Large intestine (tissue), 3 donors: ENCODE data around the gene PNRC1. TPM values are rescaled to one million over a fixed set of nuclear protein-coding genes. Genes with fewer than 3 reads are reported as not detected.
A peak's percentile ranks its signal among the peaks of the same experiment; 100 is the strongest.
"Not testable (repeated sequence)": the region's sequence is repeated elsewhere in the genome, so short reads cannot be mapped to it uniquely, and the experiment has no call there.

Source experiments
- DNase-seq, 2 donors: peaks; one replicate each; pipeline versions ENCODE4 v3.0.0 to v3.0.0-alpha.2; 2013
- H3K27ac ChIP-seq: one replicate; pipeline ENCODE4 v1.5.1; 2013; ENCODE audit warnings: low read length
- H3K27me3 ChIP-seq: 2 replicates; pipeline ENCODE4 v1.6.1; 2013; ENCODE audit warnings: low read length; ENCODE audit not compliant: control insufficient read depth, insufficient read depth
- H3K36me3 ChIP-seq: 2 replicates; pipeline ENCODE4 v1.6.1; 2013; ENCODE audit warnings: low read length; ENCODE audit not compliant: control insufficient read depth, insufficient read depth
- H3K4me1 ChIP-seq: one replicate; pipeline ENCODE4 v1.6.1; 2013; ENCODE audit warnings: low read length; ENCODE audit not compliant: control insufficient read depth, insufficient read depth
- H3K4me3 ChIP-seq: one replicate; pipeline ENCODE4 v1.5.1; 2013; ENCODE audit warnings: low read length
- H3K9me3 ChIP-seq: one replicate; pipeline ENCODE4 v1.6.1; 2013; ENCODE audit warnings: mild to moderate bottlenecking, low read depth, low read length, moderate library complexity; ENCODE audit not compliant: control insufficient read depth
- WGBS: methylation state at CpG from one replicate; pipeline ENCODE4 v1.1.5; 2013; ENCODE audit warnings: low lambda C conversion rate; ENCODE audit not compliant: insufficient coverage; 5-methylcytosine and 5-hydroxymethylcytosine counted together
- polyA plus RNA-seq: library from polyadenylated mRNA; unstranded; fragments of 120-200 nt; gene quantifications from one replicate; pipeline ENCODE4 v1.2.1, GENCODE V29; 2013

PNRC1 gene
- polyA plus RNA-seq, 1 donor: 86.4 TPM

DNA sequence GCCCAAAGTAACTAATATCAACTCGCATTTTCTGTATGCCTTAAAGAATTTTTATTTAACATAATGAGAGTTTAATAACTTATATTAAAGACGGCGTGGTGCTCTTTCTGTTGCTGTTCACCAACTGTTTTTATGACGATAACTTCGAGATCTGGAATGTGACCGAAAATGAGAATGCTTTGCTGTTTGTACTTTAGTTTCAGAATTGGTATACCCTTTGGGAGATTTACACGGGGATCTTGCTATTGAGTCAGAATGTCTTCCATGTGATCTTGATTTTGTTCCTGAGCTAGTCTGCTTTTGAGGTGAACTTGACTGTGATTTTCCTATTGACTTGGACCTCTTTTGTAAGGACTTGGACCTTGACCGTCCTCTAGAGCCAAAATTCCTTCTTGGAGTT is 17.9 kb downstream of the PNRC1 start:
- Histone ChIP-seq H3K4me1 (no peaks in the 10 kb centered on the region), H3K27me3 (no peaks in the 10 kb centered on the region), H3K4me3 (no peak overlapping the region), H3K36me3 (no peaks in the 10 kb centered on the region), H3K27ac (no peak overlapping the region), H3K9me3 (no peaks in the 10 kb centered on the region)
- DNase-seq: no peak
- WGBS: 100% methylated on average over 6 of the region's 8 CpGs

DNA sequence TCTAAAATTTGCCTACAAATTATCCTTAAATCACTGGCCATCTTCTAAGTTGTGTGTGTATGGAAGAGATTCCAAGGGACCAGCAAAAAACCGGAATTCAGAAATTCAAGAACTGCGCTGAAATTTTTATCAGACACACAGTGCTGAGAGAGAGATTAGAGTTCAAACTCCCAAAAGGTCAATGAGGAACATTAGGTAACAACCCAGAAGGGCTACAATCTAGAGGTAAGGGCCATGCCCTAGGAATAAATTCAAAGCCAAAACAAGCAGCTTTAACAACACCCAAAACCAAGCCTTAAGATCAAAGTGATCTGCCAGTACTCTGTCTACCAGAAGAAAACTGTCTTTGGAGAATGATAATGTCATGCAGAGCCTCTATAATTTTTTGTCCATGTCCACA is 19.6 kb downstream of the PNRC1 start:
- Histone ChIP-seq H3K9me3 (no peaks in the 10 kb centered on the region), H3K4me1 (no peaks in the 10 kb centered on the region), H3K4me3 (no peak overlapping the region), H3K27ac (no peak overlapping the region), H3K36me3 (no peaks in the 10 kb centered on the region), H3K27me3 (no peaks in the 10 kb centered on the region)
- no peak for DNase-seq
- no CpG with 5 or more reads among the region's 2 CpGs for WGBS

DNA sequence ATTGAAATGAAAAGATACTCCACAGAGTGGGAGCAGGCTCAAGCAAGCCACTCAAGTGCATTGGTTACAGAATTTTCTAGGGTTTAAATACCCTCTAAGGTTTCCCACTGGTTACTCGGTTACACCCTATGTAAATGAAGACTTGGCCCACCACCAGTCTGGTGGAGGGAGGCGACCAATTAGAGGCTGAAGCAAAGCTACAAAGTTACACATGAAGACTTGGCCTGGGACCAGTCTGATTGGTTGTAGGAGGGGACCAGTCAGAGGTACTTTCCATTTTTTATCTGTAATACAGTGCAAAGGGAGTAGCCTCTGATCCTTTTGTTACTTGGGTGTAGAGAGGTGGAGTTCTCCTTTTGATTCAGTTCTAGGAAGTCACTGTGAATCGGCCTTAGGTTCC is 29.7 kb downstream of the PNRC1 start:
- Histone ChIP-seq H3K4me3 (no peak overlapping the region), H3K27me3 (no peaks in the 10 kb centered on the region), H3K36me3 (no peaks in the 10 kb centered on the region), H3K27ac (no peak overlapping the region), H3K4me1 (no peaks in the 10 kb centered on the region), H3K9me3 (no peaks in the 10 kb centered on the region)
- DNase-seq: no peak
- WGBS: no CpG with 5 or more reads among the region's 3 CpGs

DNA sequence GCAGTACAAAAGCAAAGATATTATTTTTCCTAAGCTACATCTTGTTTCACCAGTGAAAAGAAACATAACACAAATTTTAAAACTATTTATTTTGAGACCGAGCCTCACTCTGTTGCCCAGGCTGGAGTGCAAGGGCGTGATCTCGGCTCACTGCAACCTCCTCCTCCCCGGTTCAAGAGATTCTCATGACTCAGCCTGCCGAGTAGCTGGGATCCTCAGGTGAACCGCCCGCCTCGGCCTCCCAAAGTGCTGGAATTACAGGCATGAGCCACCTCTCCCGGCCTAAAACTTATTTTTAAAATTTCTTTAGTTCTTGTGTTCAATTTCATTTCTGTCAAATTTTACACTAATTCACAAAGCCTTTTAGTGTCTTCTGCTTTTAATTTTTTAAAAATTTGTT is 31.4 kb downstream of the PNRC1 start:
- WGBS: 100% methylated on average over 1 of the region's 9 CpGs
- H3K36me3 ChIP-seq: no peaks in the 10 kb centered on the region
- peaks cover 3% of the 10 kb centered on the region for H3K4me1 ChIP-seq
- H3K27ac ChIP-seq: no peak overlapping the region
- no peak overlapping the region for H3K4me3 ChIP-seq
- DNase-seq: no peak
- no peaks in the 10 kb centered on the region for H3K9me3 ChIP-seq
- no peaks in the 10 kb centered on the region for H3K27me3 ChIP-seq

DNA sequence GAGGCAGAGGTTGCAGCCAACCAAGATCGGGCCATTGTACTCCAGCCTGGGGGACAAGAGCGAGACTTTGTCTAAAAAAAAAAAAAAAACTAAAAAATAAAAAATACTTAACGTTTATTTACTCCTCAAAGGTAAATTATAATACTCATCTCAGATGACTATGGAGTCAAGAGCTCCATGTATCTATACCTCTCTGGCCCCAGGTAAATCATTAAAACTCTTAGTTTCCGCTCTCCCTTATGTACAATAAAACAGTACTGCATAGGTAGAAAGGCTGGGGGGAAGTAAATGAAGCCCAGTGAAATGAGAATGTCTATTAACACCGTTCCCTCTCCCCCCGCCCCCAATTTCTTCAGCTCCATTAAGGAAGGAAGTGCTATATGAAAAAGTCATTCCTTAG is 36.2 kb downstream of the PNRC1 start:
- Histone ChIP-seq H3K27me3 (peaks cover 13% of the 10 kb centered on the region), H3K9me3 (peaks cover 4% of the 10 kb centered on the region), H3K4me3 (peak overlapping the region; percentile 54), H3K4me1 (peaks cover 6% of the 10 kb centered on the region), H3K36me3 (no peaks in the 10 kb centered on the region), H3K27ac (no peak overlapping the region)
- 83% methylated on average over 2 of the region's 6 CpGs for WGBS
- peak in 1 of 2 donors; percentile 11 for DNase-seq

DNA sequence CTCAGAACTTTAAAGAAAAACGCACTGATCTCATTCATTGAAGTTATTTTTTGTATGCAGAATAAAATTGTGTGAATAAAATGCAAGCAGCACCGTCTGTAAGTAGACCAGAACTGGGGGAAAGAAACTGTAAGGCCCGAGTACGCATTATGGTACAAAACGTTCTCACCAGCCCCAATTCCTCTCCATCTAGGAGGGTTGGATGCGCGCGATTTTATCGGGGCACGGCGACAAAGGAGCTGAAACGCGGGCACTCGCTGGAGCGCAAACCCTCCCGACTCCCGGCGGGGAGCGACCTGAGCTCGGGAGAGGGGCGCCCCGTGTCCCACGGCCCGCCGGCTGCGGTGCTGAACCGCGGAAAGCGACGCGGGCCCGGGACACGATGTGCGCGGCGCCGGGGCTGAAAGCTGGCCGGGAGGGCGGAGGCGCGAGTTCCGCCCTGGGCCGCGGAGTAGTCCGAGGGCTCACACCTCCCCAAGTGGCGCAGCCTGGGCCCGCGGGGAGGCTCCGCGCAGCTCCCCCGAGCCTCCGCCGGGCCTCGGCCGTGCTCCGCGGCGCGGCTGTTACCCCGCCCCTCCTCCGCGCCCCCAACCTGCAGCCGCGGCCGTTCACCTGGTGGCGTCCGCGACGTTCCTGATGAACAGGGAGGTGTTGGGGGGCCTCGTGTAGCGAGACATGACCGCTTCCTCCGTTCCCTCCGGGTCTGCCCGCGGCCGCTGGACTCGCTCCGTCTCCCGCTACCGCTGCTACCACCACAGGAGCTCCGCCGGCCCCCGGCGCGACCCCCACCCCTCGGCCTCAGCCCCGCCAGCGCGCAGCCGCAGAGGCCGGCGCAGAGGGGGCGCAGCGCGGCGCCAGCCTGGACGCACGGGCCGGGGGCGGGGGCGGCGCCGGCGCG is 36.9 kb downstream of the PNRC1 start, which contains the start of gene SRSF12:
SRSF12 (minus strand) TSS at position 861 of the 898 bp plus-strand sequence; CDS start at position 677, 184 bp downstream.
- H3K27ac ChIP-seq: no peak within 1 kb of the TSS
- H3K27me3 ChIP-seq: peaks cover 13% of the 10 kb centered on the region
- H3K4me1 ChIP-seq: peaks cover 6% of the 10 kb centered on the region
- no CpG with 5 or more reads among the region's 106 CpGs for WGBS
- DNase-seq: peak; percentile 21 to 62
- H3K4me3 ChIP-seq: peak within 1 kb of the TSS; percentile 54
- peaks cover 4% of the 10 kb centered on the region for H3K9me3 ChIP-seq
- no peaks in the 10 kb centered on the region for H3K36me3 ChIP-seq

DNA sequence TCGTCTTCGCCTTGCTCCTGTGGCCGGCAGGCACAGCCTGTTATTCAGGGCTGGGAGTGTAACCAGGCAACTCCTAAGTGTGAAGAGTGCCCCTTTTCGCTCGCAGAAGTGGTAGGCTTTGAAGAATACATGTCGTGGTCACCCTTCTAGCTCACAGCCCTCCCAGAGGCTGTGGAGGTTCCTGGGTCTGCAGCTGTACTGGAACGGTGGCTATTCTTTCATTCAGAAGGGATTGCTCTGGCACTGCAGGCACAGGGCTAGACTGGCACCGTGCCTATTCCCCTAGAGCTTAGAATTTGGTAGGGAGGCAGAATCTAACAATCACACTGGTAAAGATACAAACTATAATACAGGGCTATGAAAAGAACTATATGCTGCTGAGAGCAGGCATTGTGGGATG is 38.4 kb downstream of the PNRC1 start:
- Histone ChIP-seq H3K9me3 (peaks cover 4% of the 10 kb centered on the region), H3K36me3 (no peaks in the 10 kb centered on the region), H3K4me1 (peaks cover 6% of the 10 kb centered on the region), H3K27me3 (peaks cover 13% of the 10 kb centered on the region), H3K4me3 (no peak overlapping the region), H3K27ac (no peak overlapping the region)
- no CpG with 5 or more reads among the region's 8 CpGs for WGBS
- DNase-seq: peak in 1 of 2 donors; percentile 9

DNA sequence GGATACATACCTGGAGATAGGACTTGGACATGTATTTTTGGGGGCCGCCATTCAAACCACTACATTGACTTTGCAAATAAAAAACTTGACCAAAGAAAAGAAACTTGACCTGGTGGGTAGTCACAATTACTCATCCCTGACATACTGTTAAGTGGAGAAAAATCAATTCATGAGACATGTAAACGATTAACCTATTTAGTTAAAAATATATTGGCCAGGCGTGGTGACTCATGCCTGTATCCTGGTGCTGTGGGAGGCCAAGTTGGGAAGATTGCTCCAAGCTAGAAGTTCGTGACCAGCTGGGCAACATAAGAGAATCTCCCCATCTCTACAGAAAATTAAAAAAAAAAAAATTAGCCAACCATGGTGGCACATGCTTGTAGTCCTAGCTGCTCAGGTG is 39.8 kb downstream of the PNRC1 start:
- Histone ChIP-seq H3K9me3 (peaks cover 4% of the 10 kb centered on the region), H3K36me3 (no peaks in the 10 kb centered on the region), H3K27me3 (peaks cover 13% of the 10 kb centered on the region), H3K27ac (no peak overlapping the region), H3K4me1 (peaks cover 6% of the 10 kb centered on the region), H3K4me3 (no peak overlapping the region)
- 100% methylated on average over 1 of the region's 4 CpGs for WGBS
- DNase-seq: peak in 1 of 2 donors; percentile 3

DNA sequence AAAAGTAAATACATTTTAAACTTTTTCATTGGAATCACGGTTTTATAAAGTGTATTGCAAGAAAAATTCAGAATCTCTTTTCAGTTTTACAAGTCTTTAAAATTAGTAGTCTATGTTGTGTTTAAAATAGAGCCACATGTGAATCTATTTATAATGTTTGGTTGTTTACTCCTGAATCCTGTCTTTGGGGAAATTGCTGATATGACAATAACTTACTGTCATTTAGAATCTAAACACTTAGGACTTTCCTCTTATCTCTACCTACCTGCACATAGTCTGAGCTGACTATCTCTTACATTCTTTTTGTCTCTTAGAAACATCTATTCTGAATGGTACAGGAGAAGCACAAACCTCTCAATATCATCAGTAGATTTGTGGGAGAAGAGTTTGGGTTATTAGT is 41.4 kb downstream of the PNRC1 start:
- Histone ChIP-seq H3K4me1 (peaks cover 3% of the 10 kb centered on the region), H3K36me3 (no peaks in the 10 kb centered on the region), H3K9me3 (peaks cover 4% of the 10 kb centered on the region), H3K27ac (no peak overlapping the region), H3K4me3 (no peak overlapping the region), H3K27me3 (peaks cover 13% of the 10 kb centered on the region)
- 82% methylated on average over 1 of the region's 1 CpG for WGBS
- DNase-seq: no peak

DNA sequence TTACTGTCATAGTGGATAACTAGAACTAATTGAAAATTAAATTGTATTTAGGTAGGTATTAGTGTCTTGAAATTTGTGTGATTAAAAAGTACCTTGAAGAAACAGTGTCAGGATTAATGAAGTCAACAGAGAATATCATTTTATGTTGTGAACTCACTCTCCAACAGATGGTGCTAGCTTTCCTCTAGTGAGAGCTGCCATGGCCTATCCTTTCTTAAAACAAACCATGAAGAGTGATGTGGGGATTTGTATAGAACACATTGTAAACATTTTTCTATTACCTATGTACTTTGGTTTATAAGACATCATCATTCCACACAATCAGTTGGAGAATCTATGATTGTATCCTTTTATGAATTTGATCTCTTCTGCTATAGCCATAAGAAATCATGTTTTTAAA is 42.1 kb downstream of the PNRC1 start:
- DNase-seq: peak in 1 of 2 donors; percentile 29
- no peak overlapping the region for H3K4me3 ChIP-seq
- no peak overlapping the region for H3K27ac ChIP-seq
- no peaks in the 10 kb centered on the region for H3K4me1 ChIP-seq
- H3K36me3 ChIP-seq: no peaks in the 10 kb centered on the region
- peaks cover 7% of the 10 kb centered on the region for H3K9me3 ChIP-seq
- H3K27me3 ChIP-seq: peaks cover 10% of the 10 kb centered on the region

DNA sequence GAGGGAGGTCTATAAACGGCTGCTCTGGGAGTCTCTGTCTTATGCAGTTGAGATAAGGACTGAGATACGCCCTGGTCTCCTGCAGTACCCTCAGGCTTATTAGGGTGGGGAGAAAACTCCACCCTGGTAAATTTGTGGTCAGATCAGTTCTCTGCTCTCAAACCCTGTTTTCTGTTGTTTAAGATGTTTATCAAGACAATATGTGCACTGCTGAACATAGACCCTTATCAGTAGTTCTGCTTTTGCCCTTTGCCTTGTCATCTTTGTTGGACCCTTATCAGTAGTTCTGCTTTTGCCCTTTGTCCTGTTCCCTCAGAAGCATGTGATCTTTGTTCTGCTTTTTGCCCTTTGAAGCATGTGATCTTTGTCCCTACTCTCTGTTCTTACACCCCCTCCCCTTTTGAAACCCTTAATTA is 47.7 kb downstream of the PNRC1 start:
- H3K9me3 ChIP-seq: peaks cover 11% of the 10 kb centered on the region
- WGBS: no CpG with 5 or more reads among the region's 2 CpGs
- H3K27ac ChIP-seq, DNase-seq, H3K4me1 ChIP-seq, H3K36me3 ChIP-seq, H3K27me3 ChIP-seq, H3K4me3 ChIP-seq: not testable (repeated sequence)
